Ishikawa (cell line): ENCODE data around the gene DYNLRB2.

Experiments used
- CREB1 ChIP-seq: IDR thresholded peaks from 2 replicates; pipeline ENCODE4 v1.6.1; 2012; ENCODE audit warnings: low read depth
- EGR1 ChIP-seq: IDR thresholded peaks from 2 replicates; pipeline ENCODE4 v1.6.1; 2012
- RAD21 ChIP-seq: IDR thresholded peaks from 2 replicates; pipeline ENCODE4 v1.6.1; 2012; ENCODE audit warnings: low read depth
- TF ChIP-seq, protein P1 (sequence below): IDR thresholded peaks from 2 replicates; pipeline ENCODE4 v1.6.1; 2012
- TF ChIP-seq, protein P2 (sequence below): IDR thresholded peaks from 2 replicates; pipeline ENCODE4 v1.6.1; 2012; ENCODE audit warnings: low read depth, mild to moderate bottlenecking

DNA sequence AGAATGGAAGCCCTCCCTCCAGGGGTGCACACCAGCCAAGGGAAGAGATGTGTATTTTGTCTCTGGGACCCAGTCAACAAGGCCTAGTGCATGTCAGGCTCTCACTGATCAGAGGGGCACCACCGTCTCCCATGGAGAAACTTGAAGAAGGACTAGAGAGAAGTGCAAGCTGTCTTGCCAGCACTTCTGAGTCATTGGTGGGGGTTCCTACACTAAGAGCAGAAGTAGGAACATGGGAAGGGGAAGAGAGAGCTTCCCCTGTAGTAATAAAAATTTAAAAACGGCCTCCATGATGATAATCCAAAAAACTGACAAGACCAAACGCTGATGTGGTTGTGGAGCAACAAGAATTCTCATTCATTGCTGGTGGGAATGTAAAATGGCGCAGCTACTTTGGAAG lies 46.3 kb downstream of the DYNLRB2 start:
- TF ChIP-seq RAD21 (no peak), EGR1 (no peak), CREB1 (no peak)
- TF ChIP-seq, protein P1, sequence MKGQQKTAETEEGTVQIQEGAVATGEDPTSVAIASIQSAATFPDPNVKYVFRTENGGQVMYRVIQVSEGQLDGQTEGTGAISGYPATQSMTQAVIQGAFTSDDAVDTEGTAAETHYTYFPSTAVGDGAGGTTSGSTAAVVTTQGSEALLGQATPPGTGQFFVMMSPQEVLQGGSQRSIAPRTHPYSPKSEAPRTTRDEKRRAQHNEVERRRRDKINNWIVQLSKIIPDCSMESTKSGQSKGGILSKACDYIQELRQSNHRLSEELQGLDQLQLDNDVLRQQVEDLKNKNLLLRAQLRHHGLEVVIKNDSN, result no peak
- TF ChIP-seq, protein P2, sequence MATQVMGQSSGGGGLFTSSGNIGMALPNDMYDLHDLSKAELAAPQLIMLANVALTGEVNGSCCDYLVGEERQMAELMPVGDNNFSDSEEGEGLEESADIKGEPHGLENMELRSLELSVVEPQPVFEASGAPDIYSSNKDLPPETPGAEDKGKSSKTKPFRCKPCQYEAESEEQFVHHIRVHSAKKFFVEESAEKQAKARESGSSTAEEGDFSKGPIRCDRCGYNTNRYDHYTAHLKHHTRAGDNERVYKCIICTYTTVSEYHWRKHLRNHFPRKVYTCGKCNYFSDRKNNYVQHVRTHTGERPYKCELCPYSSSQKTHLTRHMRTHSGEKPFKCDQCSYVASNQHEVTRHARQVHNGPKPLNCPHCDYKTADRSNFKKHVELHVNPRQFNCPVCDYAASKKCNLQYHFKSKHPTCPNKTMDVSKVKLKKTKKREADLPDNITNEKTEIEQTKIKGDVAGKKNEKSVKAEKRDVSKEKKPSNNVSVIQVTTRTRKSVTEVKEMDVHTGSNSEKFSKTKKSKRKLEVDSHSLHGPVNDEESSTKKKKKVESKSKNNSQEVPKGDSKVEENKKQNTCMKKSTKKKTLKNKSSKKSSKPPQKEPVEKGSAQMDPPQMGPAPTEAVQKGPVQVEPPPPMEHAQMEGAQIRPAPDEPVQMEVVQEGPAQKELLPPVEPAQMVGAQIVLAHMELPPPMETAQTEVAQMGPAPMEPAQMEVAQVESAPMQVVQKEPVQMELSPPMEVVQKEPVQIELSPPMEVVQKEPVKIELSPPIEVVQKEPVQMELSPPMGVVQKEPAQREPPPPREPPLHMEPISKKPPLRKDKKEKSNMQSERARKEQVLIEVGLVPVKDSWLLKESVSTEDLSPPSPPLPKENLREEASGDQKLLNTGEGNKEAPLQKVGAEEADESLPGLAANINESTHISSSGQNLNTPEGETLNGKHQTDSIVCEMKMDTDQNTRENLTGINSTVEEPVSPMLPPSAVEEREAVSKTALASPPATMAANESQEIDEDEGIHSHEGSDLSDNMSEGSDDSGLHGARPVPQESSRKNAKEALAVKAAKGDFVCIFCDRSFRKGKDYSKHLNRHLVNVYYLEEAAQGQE, result no peak
